Immature natural killer cell (primary cell): ENCODE data around the gene ANKMY2. TPM values are rescaled to one million over a fixed set of nuclear protein-coding genes. Genes with fewer than 3 reads are reported as not detected.
A peak's percentile ranks its signal among the peaks of the same experiment; 100 is the strongest.
"Not testable (repeated sequence)": the region's sequence is repeated elsewhere in the genome, so short reads cannot be mapped to it uniquely, and the experiment has no call there.

Source experiments
- DNase-seq, 3 donors: peaks; one replicate each; pipeline ENCODE4 v3.0.0; 2022; ENCODE audit warnings: mixed read lengths in 1 of 3
- H3K27ac Mint-ChIP-seq, 6 donors: one replicate each; pipeline ENCODE4 v1.8.0; 2020; ENCODE audit warnings: mixed read lengths in 6 of 6, mild to moderate bottlenecking in 5 of 6, inconsistent platforms in 4 of 6, moderate library complexity in 3 of 6
- H3K27me3 Mint-ChIP-seq, 3 donors: one replicate each; pipeline ENCODE4 v1.8.0; 2020 to 2021; ENCODE audit warnings: low read depth in 3 of 3, mild to moderate bottlenecking in 3 of 3, mixed read lengths in 3 of 3, moderate library complexity in 3 of 3, inconsistent platforms in 1 of 3
- H3K36me3 Mint-ChIP-seq, 3 donors: one replicate each; pipeline ENCODE4 v1.8.0; 2020; ENCODE audit warnings: mixed read lengths in 3 of 3, inconsistent platforms in 2 of 3, mild to moderate bottlenecking in 2 of 3
- H3K4me1 Mint-ChIP-seq, 2 donors: one replicate each; pipeline ENCODE4 v1.8.0; 2020; ENCODE audit warnings: inconsistent platforms in 2 of 2, mild to moderate bottlenecking in 2 of 2, mixed read lengths in 2 of 2, moderate library complexity in 1 of 2
- H3K4me3 Mint-ChIP-seq, 5 donors: one replicate each; pipeline ENCODE4 v1.8.0; 2020; ENCODE audit warnings: mild to moderate bottlenecking in 5 of 5, mixed read lengths in 5 of 5, inconsistent platforms in 3 of 5, moderate library complexity in 3 of 5
- H3K9me3 Mint-ChIP-seq, 6 donors: one replicate each; pipeline ENCODE4 v1.8.0; 2020; ENCODE audit warnings: mild to moderate bottlenecking in 6 of 6, mixed read lengths in 6 of 6, inconsistent platforms in 4 of 6, moderate library complexity in 3 of 6
- polyA plus RNA-seq, 3 donors: library from polyadenylated mRNA; unstranded; fragments of 300-500 nt; fragmentation: Illumina TruSeq; gene quantifications; one replicate each; pipeline ENCODE4 v1.2.3, GENCODE V29; 2021

The ANKMY2 gene
- polyA plus RNA-seq, result 10 to 100 TPM; 22.2 to 30.5 (median 24.3) TPM

DNA sequence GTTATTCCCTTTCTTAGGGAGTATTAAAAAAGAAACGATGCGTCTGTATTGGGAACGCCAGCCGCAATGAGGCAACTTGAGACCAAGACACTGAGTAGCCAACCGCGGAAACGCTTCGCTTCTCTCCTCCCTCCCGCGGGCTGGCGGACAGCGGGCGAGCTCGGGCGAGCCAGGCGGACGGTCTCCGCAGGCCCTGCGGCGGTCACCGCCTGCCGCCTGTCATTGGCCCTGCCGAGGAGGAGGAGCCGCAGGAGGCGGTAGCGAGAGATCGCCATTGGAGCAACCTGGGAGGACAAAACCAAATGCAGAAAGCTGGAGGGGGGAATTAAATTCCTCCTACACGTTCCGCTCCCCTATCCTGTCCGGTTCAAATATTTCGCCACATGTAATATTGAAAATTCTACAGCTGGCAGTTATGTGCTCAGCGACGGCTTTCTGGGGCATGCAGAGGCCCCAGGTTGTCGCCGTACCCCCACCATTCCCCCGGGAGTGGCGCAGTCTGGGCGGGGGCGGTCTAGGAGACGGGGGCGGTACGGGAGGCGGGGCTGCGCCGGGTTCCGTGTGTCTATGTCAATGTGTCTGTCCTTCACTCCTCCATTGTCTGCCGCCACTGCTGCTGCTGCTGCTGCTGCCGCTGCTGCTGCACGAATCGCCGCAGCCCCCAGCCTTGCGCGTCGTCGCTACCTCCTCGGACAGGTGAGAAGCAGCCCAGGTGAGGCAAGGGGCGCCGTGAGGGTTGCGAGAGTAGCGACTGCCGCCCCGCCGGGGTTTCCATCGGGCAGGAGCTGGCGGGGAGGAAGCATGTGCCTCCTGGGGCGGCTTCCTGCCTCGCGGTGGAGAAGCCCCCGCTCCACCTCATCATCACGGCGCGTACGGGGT lies at the start of gene ANKMY2, which contains the start of gene BZW2:
Gene ANKMY2 (minus strand): TSS at position 162 of the 879 bp plus-strand sequence. CDS start 181 bp downstream, outside the sequence.
Gene BZW2 (plus strand): TSS at position 589 of the 879 bp plus-strand sequence. CDS start 19,263 bp downstream, outside the sequence.
- peak; percentile 94 to 95 (median 95) for DNase-seq
- Mint-ChIP-seq H3K4me3 (peak within 1 kb of the TSS; percentile 96 to 100 (median 100)), H3K9me3 (no peaks in the 10 kb centered on the region), H3K36me3 (no peaks in the 10 kb centered on the region), H3K27ac (peak within 1 kb of the TSS; percentile 92 to 100 (median 96)), H3K4me1 (peaks cover 39 to 80% of the 10 kb centered on the region in 2 donors), H3K27me3 (peaks cover 7 to 18% (median 9%) of the 10 kb centered on the region in 3 donors)

DNA sequence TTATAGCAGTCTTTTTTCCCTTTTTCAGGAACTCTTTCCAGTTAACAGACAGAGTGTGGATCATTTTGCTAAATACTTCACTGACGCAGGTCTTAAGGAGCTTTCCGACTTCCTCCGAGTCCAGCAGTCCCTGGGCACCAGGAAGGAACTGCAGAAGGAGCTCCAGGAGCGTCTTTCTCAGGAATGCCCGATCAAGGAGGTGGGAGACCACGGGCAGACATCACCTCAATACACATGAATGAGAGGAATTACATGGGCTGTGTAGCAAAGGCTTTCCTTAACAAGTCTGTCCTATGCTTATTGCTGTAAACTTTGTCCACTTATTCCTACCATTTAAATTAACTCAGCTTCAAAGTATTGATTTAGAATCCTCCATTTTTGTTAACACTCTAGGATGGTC lies 49.3 kb upstream of the ANKMY2 start:
- H3K36me3 Mint-ChIP-seq, result peaks cover 31 to 67% (median 37%) of the 10 kb centered on the region in 3 donors
- DNase-seq, result no peak
- no peaks in the 10 kb centered on the region for H3K4me1 Mint-ChIP-seq
- no peaks in the 10 kb centered on the region for H3K27me3 Mint-ChIP-seq
- H3K9me3 Mint-ChIP-seq, result no peaks in the 10 kb centered on the region
- no peak overlapping the region for H3K27ac Mint-ChIP-seq
- no peak overlapping the region for H3K4me3 Mint-ChIP-seq

DNA sequence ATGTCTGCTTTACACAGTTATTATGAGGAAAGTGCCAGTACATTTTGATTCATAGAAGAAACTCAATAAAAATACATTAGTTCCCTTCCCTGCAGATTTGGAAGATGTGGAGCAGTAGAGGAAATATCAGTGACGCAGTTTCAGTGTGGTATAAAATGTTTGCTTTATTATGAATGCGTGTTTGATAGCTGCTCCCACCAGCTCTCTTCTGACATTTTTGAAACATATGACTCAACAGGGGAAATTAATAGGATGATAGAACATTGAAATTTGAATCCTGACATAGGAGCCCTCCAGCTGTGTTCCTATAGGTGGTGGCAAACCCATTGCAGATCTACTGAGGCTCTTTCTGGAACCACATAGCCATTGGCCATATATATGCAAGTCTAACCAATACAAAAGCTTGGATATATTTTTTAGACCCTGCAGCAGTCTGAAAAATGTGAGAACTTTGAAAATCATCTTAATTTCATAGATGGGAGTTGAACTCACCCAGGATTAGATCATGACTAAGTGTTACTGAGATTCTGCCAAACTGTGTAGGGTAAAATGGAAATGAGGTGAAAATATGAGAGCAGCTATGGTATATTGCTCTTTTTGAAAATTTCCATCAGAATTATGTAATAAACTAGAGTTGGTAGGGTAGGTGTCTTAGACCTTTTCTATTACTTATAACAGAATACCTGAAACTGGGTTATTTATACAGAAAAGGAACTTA lies 48.2 kb upstream of the ANKMY2 start:
- Mint-ChIP-seq H3K27me3 (no peaks in the 10 kb centered on the region), H3K4me1 (no peaks in the 10 kb centered on the region), H3K36me3 (peaks cover 28 to 62% (median 32%) of the 10 kb centered on the region in 3 donors), H3K4me3 (no peak overlapping the region), H3K27ac (no peak overlapping the region), H3K9me3 (no peaks in the 10 kb centered on the region)
- no peak for DNase-seq

DNA sequence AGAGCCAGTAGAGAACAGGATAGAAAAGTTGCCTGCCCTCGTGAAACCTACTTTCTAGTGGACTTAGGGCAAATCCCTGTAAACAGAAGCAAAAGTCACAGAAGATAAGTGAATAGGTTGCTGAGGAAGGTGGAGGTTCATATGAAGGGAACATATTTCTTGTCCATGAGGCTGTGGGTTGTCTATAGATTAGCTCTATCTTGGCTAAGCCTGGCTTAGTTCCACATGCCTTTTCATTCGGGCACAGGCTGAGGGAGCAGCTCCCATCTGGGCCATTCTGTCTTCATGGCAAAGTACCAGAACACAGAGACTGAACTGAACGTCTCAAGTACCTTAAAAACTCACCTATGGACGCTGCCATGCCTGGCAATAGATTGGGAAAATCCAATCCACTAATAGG lies 45.7 kb upstream of the ANKMY2 start:
- no peak overlapping the region for H3K4me3 Mint-ChIP-seq
- no peaks in the 10 kb centered on the region for H3K27me3 Mint-ChIP-seq
- no peak for DNase-seq
- no peaks in the 10 kb centered on the region for H3K9me3 Mint-ChIP-seq
- H3K4me1 Mint-ChIP-seq, result no peaks in the 10 kb centered on the region
- H3K36me3 Mint-ChIP-seq, result peaks cover 19 to 40% (median 19%) of the 10 kb centered on the region in 3 donors
- no peak overlapping the region for H3K27ac Mint-ChIP-seq

DNA sequence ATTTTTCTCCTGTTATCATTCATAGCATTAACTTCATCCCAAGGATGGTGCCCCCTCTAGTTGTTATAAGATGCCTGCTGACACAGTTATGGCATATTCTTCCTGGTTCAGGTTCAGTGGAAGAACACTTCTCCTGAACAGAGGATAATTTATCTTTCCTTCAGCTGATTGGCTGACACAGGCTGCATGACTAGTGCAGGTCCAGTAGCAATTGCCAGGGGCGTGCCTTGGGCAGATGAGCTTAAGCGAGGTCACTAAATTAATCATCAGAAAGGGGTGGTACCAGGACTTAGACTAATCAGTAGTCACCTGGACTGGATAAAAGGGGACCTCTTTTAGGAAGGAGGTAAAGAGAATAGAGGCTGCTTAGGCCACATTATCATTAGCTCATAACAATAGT lies 42.7 kb upstream of the ANKMY2 start:
- Mint-ChIP-seq H3K4me3 (no peak overlapping the region), H3K27me3 (no peaks in the 10 kb centered on the region), H3K27ac (no peak overlapping the region), H3K9me3 (no peaks in the 10 kb centered on the region), H3K4me1 (peaks cover 6 to 16% of the 10 kb centered on the region in 2 donors), H3K36me3 (peaks cover 29 to 42% (median 34%) of the 10 kb centered on the region in 3 donors)
- DNase-seq, result no peak

DNA sequence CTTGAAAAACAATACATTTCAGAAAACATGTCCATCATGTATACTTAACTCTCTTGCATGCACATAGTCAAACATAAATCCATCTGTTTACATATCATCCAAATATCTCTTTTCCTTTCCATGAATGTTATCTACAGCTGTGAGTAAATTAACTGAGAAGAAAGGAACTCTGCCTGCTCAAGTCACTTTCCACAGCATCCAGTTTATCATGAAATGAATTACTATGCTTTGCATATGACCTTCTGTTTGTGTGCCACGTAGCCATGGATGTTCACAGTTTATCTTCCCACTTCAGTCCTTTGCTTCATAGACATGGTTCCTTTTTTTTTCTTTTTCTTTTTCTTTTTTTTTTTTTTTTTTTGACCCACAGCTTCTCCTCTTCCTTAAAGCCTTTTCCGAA lies 40.0 kb upstream of the ANKMY2 start:
- H3K27ac Mint-ChIP-seq, result peak overlapping the region in 2 of 6 donors; percentile 39 to 71
- peaks cover 36 to 44% (median 37%) of the 10 kb centered on the region in 3 donors for H3K36me3 Mint-ChIP-seq
- H3K9me3 Mint-ChIP-seq, result no peaks in the 10 kb centered on the region
- no peak overlapping the region for H3K4me3 Mint-ChIP-seq
- H3K4me1 Mint-ChIP-seq, result peaks cover 6 to 16% of the 10 kb centered on the region in 2 donors
- no peaks in the 10 kb centered on the region for H3K27me3 Mint-ChIP-seq
- no peak for DNase-seq

DNA sequence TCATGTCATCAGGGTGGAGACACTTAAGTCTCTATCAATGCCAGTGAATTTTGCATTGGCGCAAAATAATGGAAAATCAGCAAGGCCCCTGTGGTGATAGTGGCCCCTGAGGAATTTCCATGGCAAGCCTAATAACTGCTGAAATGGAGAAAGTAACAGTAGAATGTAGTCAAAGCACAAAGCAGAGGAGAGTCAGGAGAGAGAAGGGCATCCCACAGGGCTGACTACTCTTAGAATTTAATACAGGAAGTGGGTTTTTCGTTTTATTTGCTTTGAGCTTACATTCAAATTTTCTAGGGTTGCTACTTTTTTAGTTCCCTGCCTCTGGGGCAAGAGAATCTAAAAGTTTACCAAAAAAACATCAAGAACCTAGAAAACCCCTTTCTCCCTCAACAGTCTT lies 39.4 kb upstream of the ANKMY2 start:
- Mint-ChIP-seq H3K9me3 (no peaks in the 10 kb centered on the region), H3K27me3 (no peaks in the 10 kb centered on the region), H3K4me1 (peaks cover 6 to 16% of the 10 kb centered on the region in 2 donors), H3K36me3 (peaks cover 41 to 49% (median 42%) of the 10 kb centered on the region in 3 donors), H3K4me3 (no peak overlapping the region), H3K27ac (peak overlapping the region in 1 of 6 donors; percentile 6)
- DNase-seq, result no peak

DNA sequence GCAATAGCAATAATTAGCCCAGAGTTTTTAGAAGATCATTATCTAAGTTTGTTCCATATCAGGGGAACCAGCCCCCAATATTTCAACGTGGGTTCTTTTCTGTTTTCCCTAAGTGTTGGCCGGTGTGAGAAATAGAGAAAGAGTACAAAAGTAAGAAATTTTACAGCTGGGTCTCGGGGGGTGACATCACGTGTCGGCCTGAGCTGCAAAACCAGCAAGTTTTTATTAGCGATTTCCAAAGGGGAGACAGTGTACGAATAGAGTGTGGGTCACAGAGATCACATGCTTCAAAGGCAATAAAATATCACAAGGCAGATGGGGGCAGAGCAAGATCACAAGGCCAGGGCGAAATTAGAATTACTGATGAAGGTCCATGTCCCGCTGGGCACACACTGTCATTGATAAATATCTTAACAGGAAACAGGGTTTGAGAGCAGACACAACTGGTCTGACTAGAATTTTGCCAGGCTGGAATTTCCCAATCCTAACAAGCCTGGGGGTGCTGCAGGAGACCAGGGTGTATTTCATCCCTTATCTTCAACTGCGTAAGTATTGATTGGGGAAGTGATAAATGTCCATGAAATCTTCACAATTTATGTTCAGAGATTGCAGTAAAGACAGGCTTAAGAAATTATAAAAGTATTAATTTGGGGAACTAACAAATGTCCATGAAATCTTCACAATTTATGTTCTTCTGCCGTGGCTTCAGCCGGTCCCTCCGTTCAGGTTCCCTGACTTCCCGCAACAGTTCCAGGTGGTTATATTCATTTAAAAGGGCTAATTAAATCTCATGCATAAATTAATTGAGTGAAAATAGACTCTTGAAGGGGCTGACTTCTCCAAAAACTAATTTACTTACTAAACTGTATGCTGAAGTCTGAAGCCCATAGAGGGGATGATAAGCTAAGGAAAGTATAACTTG lies 33.4 kb upstream of the ANKMY2 start:
- not testable (repeated sequence) for H3K27me3 Mint-ChIP-seq, DNase-seq, H3K4me1 Mint-ChIP-seq, H3K9me3 Mint-ChIP-seq, H3K4me3 Mint-ChIP-seq, H3K27ac Mint-ChIP-seq
- H3K36me3 Mint-ChIP-seq, result peaks cover 38 to 59% (median 43%) of the 10 kb centered on the region in 3 donors

DNA sequence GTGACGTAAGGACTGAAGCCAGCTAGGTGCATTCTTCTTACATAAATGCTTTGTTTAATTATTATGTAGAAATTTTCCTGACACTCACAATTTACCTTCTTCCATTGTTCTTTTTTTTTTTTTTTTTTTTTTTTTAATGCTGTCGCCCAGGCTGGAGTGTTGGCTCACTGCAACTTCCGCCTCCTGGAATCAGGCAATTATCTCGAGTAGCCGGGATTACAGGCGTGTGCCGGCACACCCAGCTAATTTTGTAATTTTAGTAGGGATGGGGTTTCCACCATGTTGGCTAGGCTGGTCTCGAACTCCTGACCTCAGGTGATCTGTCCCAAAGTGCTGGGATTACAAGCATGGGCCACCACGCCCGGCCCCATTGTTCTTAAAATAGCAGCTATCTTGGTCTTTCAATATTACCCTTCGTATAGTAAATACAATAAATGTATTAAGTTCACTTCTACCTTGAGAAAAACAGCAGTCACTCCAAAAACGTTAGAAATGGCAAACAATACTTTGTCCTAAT lies 32.5 kb upstream of the ANKMY2 start:
- Mint-ChIP-seq H3K27ac (no peak overlapping the region), H3K4me3 (no peak overlapping the region), H3K9me3 (no peaks in the 10 kb centered on the region), H3K4me1 (no peaks in the 10 kb centered on the region), H3K36me3 (peaks cover 33 to 54% (median 38%) of the 10 kb centered on the region in 3 donors), H3K27me3 (peaks cover 0 to 2% (median 0%) of the 10 kb centered on the region in 3 donors)
- no peak for DNase-seq

DNA sequence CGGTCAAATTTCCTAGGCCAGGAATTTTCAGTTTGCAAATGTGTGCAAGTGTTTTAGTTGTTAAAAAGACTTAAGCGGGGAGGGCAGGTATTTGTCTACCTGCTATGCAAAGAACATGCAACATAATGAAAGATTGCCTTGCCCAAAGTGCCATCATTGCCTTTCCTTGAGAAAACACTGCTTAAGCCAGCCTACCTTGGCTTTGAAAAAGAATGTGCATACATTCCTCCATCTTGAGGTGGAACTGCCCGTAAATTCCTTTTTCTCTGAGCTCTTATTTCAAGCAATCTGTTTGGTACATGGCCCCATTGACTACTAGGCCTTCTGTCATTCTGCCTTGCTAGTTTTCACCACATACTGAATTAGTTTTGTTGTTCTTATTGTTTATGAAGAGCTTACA lies 29.7 kb upstream of the ANKMY2 start:
- H3K36me3 Mint-ChIP-seq, result peaks cover 22 to 45% (median 42%) of the 10 kb centered on the region in 3 donors
- no peak overlapping the region for H3K27ac Mint-ChIP-seq
- peaks cover 0 to 10% of the 10 kb centered on the region in 2 donors for H3K4me1 Mint-ChIP-seq
- H3K27me3 Mint-ChIP-seq, result peaks cover 0 to 2% (median 0%) of the 10 kb centered on the region in 3 donors
- no peak for DNase-seq
- H3K9me3 Mint-ChIP-seq, result peaks cover 0 to 2% (median 0%) of the 10 kb centered on the region in 6 donors
- H3K4me3 Mint-ChIP-seq, result no peak overlapping the region

DNA sequence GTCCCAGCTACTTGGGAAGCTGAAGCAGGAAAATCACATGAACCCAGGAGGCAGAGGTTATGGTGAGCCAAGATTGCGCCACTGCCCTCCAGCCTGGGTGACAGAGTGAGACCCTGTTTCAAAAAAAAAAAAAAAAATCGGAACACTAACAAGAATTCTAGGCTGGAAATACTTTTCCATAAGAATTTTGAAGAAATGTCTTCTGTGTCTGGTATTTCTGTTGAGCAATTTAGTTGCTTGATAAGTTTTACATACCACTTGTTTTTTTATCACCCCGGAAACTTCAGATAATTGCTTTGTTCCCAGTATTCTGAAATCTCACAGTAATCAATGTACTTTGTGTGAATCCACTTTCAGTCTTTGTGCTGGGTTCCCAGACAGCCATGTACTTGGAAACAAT lies 26.3 kb upstream of the ANKMY2 start:
- Mint-ChIP-seq H3K4me3 (no peak overlapping the region), H3K4me1 (peaks cover 0 to 10% of the 10 kb centered on the region in 2 donors), H3K27me3 (no peaks in the 10 kb centered on the region), H3K9me3 (peaks cover 0 to 2% (median 0%) of the 10 kb centered on the region in 6 donors), H3K27ac (no peak overlapping the region), H3K36me3 (peaks cover 19 to 31% (median 25%) of the 10 kb centered on the region in 3 donors)
- DNase-seq, result no peak

DNA sequence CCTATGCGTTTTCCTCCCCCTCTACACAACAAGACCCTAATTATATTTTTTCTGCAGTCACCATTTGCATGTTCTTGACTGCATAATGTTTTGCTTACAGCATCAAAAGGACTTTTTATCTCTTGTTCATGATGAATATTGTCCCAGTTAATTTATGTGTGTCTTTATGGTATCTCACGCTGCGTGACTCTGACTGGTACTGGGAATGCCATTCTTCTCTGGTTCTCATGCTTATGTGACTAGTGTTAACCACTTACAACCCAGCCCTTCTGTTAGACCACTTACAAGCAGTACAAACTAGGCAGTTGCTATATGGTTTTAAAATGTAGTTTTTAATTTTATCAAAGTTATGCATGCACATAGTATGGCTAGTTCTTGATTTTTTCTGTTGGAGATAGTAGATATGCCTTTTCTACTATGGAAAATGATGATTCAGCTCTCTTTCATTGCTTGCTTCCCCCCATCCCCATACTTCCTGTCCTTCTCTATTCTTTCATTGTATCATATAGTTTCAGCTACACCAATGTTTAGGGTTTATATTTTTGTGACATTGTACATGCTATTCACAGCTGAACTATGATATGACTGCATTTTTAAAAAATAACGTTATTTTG lies 25.3 kb upstream of the ANKMY2 start:
- Mint-ChIP-seq H3K4me1 (peaks cover 0 to 10% of the 10 kb centered on the region in 2 donors), H3K4me3 (no peak overlapping the region), H3K27me3 (no peaks in the 10 kb centered on the region), H3K9me3 (peaks cover 0 to 2% (median 0%) of the 10 kb centered on the region in 6 donors), H3K27ac (no peak overlapping the region), H3K36me3 (peaks cover 19 to 28% (median 21%) of the 10 kb centered on the region in 3 donors)
- DNase-seq, result no peak
